ENCODE data around the gene UBR3. TPM values are rescaled to one million over a fixed set of nuclear protein-coding genes. Genes with fewer than 3 reads are reported as not detected.
A peak's percentile ranks its signal among the peaks of the same experiment; 100 is the strongest.

UBR3 gene
- total RNA-seq, 6 experiments from 2014 or later, result 25.3 to 37.3 (median 29.9) TPM

DNA sequence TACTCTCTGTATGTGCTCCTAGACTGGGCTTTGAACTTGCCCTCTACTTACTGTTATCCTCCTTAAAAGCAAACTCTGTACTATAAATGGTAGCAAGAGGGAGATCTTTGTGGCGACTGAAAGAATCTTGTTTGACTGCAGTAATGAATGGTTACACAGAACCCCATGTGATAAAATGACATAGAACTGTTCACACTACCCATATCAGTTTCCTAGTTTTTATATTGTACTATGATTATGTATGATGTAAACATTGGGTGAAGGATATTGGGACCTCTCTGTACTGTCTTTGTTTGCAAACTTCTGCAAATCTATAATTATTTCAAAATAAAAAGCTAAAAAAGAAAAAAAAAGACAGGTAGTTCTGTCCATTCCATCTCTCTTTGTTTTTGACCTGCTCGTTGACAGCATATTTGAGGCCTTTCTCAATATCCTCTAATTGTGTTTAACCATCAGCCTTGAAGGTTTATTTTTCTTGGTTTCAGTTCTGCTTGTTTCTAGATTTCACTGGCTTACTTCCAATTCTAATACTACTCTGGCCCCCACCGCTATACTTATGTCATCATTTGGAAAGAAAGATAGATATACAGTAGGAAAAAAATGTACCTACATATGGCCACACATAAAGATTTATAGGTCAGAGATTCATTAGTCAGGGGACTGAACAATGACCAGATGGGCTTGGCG lies 271.5 kb downstream of the UBR3 start:
- 58% methylated on average over 4 of the region's 4 CpGs for WGBS (ENCODE audit: insufficient coverage, low coverage, low lambda C conversion rate, missing lambda C conversion rate)

DNA sequence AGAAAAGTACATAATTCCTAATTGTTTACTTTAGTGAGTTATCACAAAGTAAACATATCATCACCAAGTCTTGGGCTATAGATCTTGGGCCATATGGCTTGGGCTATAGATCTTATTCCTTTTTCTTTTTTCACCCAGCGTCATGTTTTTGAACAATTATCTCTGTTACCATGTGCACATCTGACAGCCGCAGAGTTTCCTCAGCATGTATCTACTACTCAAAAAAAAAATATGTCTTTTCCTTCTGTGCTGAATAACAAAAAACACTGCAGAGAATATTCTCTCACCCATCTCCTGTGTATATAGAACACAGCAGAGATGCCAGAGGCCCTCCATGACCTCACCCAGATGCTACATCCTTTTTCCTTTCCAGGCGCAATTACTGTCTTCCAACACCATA lies 274.5 kb downstream of the UBR3 start:
- TF ChIP-seq, protein P1, sequence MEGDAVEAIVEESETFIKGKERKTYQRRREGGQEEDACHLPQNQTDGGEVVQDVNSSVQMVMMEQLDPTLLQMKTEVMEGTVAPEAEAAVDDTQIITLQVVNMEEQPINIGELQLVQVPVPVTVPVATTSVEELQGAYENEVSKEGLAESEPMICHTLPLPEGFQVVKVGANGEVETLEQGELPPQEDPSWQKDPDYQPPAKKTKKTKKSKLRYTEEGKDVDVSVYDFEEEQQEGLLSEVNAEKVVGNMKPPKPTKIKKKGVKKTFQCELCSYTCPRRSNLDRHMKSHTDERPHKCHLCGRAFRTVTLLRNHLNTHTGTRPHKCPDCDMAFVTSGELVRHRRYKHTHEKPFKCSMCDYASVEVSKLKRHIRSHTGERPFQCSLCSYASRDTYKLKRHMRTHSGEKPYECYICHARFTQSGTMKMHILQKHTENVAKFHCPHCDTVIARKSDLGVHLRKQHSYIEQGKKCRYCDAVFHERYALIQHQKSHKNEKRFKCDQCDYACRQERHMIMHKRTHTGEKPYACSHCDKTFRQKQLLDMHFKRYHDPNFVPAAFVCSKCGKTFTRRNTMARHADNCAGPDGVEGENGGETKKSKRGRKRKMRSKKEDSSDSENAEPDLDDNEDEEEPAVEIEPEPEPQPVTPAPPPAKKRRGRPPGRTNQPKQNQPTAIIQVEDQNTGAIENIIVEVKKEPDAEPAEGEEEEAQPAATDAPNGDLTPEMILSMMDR (IDR thresholded peaks at IDR 0.05), result no peak
- no peak for TF ChIP-seq POLR2A (IDR thresholded peaks at IDR 0.05)
- H3K9me3 ChIP-seq, result no peaks in the 10 kb centered on the region
- no peaks in the 10 kb centered on the region for H3K27me3 ChIP-seq
- ATAC-seq, result peak in 1 of 4 donors; percentile 35
- 66% methylated on average over 3 of the region's 3 CpGs for WGBS (ENCODE audit: insufficient coverage, low coverage, low lambda C conversion rate, missing lambda C conversion rate)
- H3K36me3 ChIP-seq, result no peaks in the 10 kb centered on the region
- H3K4me1 ChIP-seq, result no peaks in the 10 kb centered on the region
- DNase-seq, result no peak
- no peak overlapping the region for H3K27ac ChIP-seq
- no peak overlapping the region for H3K4me3 ChIP-seq
- intact Hi-C loops (cut with DNase I), result no loop called here

More for the DNA sequence above, 271.5 kb downstream of the UBR3 start:
- no peaks in the 10 kb centered on the region for H3K9me3 ChIP-seq
- intact Hi-C loops (cut with DNase I), result no loop called here
- no peaks in the 10 kb centered on the region for H3K4me1 ChIP-seq
- no peak for TF ChIP-seq POLR2A (IDR thresholded peaks at IDR 0.05)
- TF ChIP-seq, protein P1 (IDR thresholded peaks at IDR 0.05), result no peak
- ATAC-seq (no peak), DNase-seq (no peak)
- no peak overlapping the region for H3K4me3 ChIP-seq
- no peaks in the 10 kb centered on the region for H3K36me3 ChIP-seq
- no peak overlapping the region for H3K27ac ChIP-seq
- H3K27me3 ChIP-seq, result no peaks in the 10 kb centered on the region

DNA sequence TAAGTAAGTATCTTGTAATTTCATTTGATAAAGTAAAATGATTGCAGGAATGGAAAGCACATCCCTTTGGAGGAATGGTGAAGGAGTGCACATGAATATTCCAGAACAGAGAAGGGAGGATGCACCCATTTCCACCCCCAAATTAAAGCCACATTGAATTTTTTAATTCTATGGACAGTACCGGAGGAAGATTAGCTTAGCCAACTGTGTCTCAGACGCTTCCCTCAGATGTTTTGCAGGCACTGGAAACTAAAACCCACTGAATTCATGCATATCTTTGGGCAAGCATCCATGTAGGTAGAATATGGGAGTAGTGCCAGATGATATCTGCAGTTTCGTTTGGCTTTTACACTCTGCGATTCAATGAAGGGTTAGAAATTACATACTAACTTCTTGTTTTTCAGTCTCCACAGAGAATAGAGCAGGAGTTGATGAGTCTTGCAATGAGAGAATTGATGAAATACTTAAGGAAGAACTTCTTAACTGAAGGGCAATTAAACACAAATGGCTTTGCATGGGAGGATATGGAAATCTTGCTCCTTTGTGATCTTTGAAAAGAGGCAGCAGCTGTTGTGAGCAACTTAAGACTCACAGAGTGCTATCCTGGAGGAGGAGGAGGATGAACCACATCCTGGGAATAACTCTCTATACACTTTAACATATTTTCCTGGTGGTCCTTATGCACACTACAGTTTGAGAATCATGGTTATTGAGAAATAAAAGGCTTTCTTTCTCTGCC lies 279.0 kb downstream of the UBR3 start:
- 65% methylated on average over 2 of the region's 4 CpGs for WGBS (ENCODE audit: insufficient coverage, low coverage, low lambda C conversion rate, missing lambda C conversion rate)
- intact Hi-C loops (cut with DNase I), result no loop called here

DNA sequence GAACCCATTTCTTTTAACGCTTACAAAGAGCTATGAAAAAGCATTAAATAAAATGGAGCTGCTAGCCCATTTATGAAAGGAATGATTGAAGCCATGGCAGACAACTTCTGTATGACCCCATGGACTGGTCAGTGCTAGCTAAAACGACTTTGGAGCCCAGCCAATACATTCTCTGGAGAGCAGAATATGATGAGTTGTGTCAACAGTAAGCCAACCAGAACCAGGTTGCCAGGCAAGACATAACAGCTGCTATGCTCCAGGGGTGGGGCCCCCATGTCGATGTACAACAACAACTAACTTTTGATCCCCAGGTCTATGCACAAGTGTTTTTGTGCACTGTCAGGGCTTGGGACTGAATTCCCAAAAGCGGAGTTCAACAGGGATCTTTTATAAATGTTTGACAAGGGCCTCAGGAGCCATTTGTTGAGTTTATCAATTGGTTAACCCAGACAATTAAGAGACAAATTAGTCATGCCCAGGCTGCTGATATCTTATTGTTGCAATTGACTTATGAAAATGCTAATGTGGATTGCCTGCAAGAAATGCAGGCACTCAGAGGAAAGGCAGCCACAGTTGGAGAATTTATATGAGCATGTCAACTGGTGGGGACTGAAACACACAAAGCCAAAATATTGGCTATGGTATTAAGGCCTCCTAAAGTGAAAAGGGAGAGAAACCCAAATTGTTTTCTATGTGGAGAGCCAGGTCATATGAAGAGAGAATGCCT lies 286.1 kb downstream of the UBR3 start:
- no peak for ATAC-seq
- Histone ChIP-seq H3K4me1 (no peaks in the 10 kb centered on the region), H3K4me3 (no peak overlapping the region), H3K36me3 (no peaks in the 10 kb centered on the region), H3K27ac (no peak overlapping the region), H3K9me3 (no peaks in the 10 kb centered on the region), H3K27me3 (no peaks in the 10 kb centered on the region)
- no peak for DNase-seq
- 83% methylated on average over 1 of the region's 4 CpGs for WGBS (ENCODE audit: insufficient coverage, low coverage, low lambda C conversion rate, missing lambda C conversion rate)
- intact Hi-C loops (cut with DNase I), result no loop called here
- TF ChIP-seq POLR2A (IDR thresholded peaks at IDR 0.05), result no peak
- TF ChIP-seq, protein P1 (IDR thresholded peaks at IDR 0.05), result no peak

More for the DNA sequence above, 279.0 kb downstream of the UBR3 start:
- TF ChIP-seq, protein P1 (IDR thresholded peaks at IDR 0.05), result no peak
- no peak for TF ChIP-seq POLR2A (IDR thresholded peaks at IDR 0.05)
- Histone ChIP-seq H3K27ac (no peak overlapping the region), H3K4me1 (no peaks in the 10 kb centered on the region), H3K9me3 (no peaks in the 10 kb centered on the region), H3K36me3 (no peaks in the 10 kb centered on the region), H3K27me3 (no peaks in the 10 kb centered on the region), H3K4me3 (no peak overlapping the region)
- no peak for DNase-seq
- no peak for ATAC-seq

Data from right lobe of liver (tissue), 6 donors.